CD4-positive, alpha-beta T cell (primary cell): ENCODE results near the gene GTSE1. TPM values are rescaled to one million over a fixed set of nuclear protein-coding genes. Genes with fewer than 3 reads are reported as not detected.

ENCODE experiments used
- ATAC-seq: fragments of 200-7000 bp; cut with Tn5 transposase; one replicate; pipeline ENCODE4 v1.10.0; 2022; ENCODE audit warnings: mild to moderate bottlenecking; ENCODE audit not compliant: poor library complexity
- CTCF ChIA-PET: fragments of 350-600 bp; sonication (Branson Sonifier 250); formaldehyde crosslinking; loops from one replicate; lab custom pipeline; 2021; ENCODE audit warnings: antibody characterized with exemption, inconsistent platforms; lab: Charles Lee
- POLR2A ChIA-PET: fragments of 350-600 bp; sonication (Branson Sonifier 250); formaldehyde crosslinking; loops from one replicate; lab custom pipeline; 2021; ENCODE audit warnings: antibody characterized with exemption, inconsistent platforms; lab: Charles Lee
- DNase-seq, 14 experiments: peaks; one replicate each; pipeline ENCODE4 v3.0.0-alpha.2; 2013 to 2020; ENCODE audit warnings: mixed read lengths in 2 of 14
- H3K27ac ChIP-seq, 2 donors: one replicate each; pipeline versions ENCODE4 v1.5.1 to v1.7.0; 2013; ENCODE audit warnings: low read length in 2 of 2, low read depth in 1 of 2, mild to moderate bottlenecking in 1 of 2
- H3K27me3 ChIP-seq, 2 experiments: 1 replicate in 1 of 2; 2 replicates in 1 of 2; pipeline versions ENCODE4 v1.6.1 to v1.7.0; 2013; ENCODE audit warnings: low read length in 2 of 2, control low read depth in 1 of 2, mild to moderate bottlenecking in 1 of 2, moderate library complexity in 1 of 2; ENCODE audit not compliant: insufficient read depth in 2 of 2, control insufficient read depth in 1 of 2
- H3K36me3 ChIP-seq: one replicate; pipeline ENCODE4 v1.6.1; 2013; ENCODE audit warnings: low read length, control low read depth; ENCODE audit not compliant: insufficient read depth
- H3K4me1 ChIP-seq: one replicate; pipeline ENCODE4 v1.6.1; 2013; ENCODE audit warnings: low read length, control low read depth; ENCODE audit not compliant: insufficient read depth
- H3K4me3 ChIP-seq: one replicate; pipeline ENCODE4 v1.5.1; 2013; ENCODE audit warnings: mild to moderate bottlenecking, low read length, moderate library complexity
- H3K9me3 ChIP-seq, 2 experiments: 1 replicate in 1 of 2; 2 replicates in 1 of 2; pipeline versions ENCODE4 v1.6.1 to v1.7.0; 2013; ENCODE audit warnings: low read length in 2 of 2, mild to moderate bottlenecking in 2 of 2, control low read depth in 1 of 2, moderate library complexity in 1 of 2; ENCODE audit not compliant: control insufficient read depth in 1 of 2, insufficient read depth in 1 of 2
- H3K27ac Mint-ChIP-seq: one replicate; pipeline ENCODE4 v1.8.0; 2020; ENCODE audit warnings: mixed read lengths
- H3K27me3 Mint-ChIP-seq: one replicate; pipeline ENCODE4 v1.8.0; 2021; ENCODE audit warnings: mixed read lengths
- H3K36me3 Mint-ChIP-seq: one replicate; pipeline ENCODE4 v1.8.0; 2021; ENCODE audit warnings: low read depth, mixed read lengths
- H3K4me1 Mint-ChIP-seq: one replicate; pipeline ENCODE4 v1.8.0; 2021; ENCODE audit warnings: low read depth, mixed read lengths
- H3K4me3 Mint-ChIP-seq: one replicate; pipeline ENCODE4 v1.8.0; 2020; ENCODE audit warnings: mild to moderate bottlenecking, mixed read lengths
- H3K9me3 Mint-ChIP-seq: one replicate; pipeline ENCODE4 v1.8.0; 2020; ENCODE audit warnings: mixed read lengths
- CTCF ChIP-seq: fragments of 200-600 bp; IDR thresholded peaks from one replicate; pipeline ENCODE4 v1.8.0; 2022; ENCODE audit warnings: antibody characterized with exemption, mild to moderate bottlenecking
- intact Hi-C, 2 experiments: fragments of 100-400 bp; cut with DNase I in 1 of 2; cut with micrococcal nuclease in 1 of 2; formaldehyde crosslinking; loops; one replicate each; pipeline versions ENCODE4 v1.15.1 to v1.9.0; 2023 to 2025; cut with DNase I, micrococcal nuclease
- total RNA-seq, 174 experiments: library from RNA in 2 of 174; stranded (reverse) in 2 of 174; gene quantifications; one replicate each; pipeline ENCODE4 v1.2.3 and lab custom pipeline; 2021 to 2026

The GTSE1 gene
- total RNA-seq, 2 experiments from 2014 or later = 0.14 to 0.89 TPM

GRCh38 chr22:46347646-46348045 lies 51.0 kb downstream of the GTSE1 start:
- no peak overlapping the region for H3K4me3 ChIP-seq
- Mint-ChIP-seq H3K4me1 (peaks cover 4% of the 10 kb centered on the region), H3K27me3 (no peaks in the 10 kb centered on the region), H3K27ac (no peak overlapping the region), H3K4me3 (no peak overlapping the region), H3K36me3 (peaks cover 95% of the 10 kb centered on the region), H3K9me3 (no peaks in the 10 kb centered on the region)
- H3K36me3 ChIP-seq = peaks cover 92% of the 10 kb centered on the region
- no peak overlapping the region for H3K27ac ChIP-seq
- no peaks in the 10 kb centered on the region for H3K27me3 ChIP-seq
- no peaks in the 10 kb centered on the region for H3K9me3 ChIP-seq
- intact Hi-C loops = no loop called here
- POLR2A ChIA-PET = no interaction called here
- no peaks in the 10 kb centered on the region for H3K4me1 ChIP-seq
- no peak for ATAC-seq
- no peak for TF ChIP-seq CTCF
- DNase-seq = no peak
- CTCF ChIA-PET = no interaction called here

- no peak for DNase-seq
- intact Hi-C loops = no loop called here
- no peaks in the 10 kb centered on the region for H3K9me3 ChIP-seq
- ChIA-PET POLR2A (no interaction called here), CTCF (no interaction called here)
- peaks cover 4% of the 10 kb centered on the region for H3K4me1 Mint-ChIP-seq
- no peaks in the 10 kb centered on the region for H3K27me3 ChIP-seq
- no peaks in the 10 kb centered on the region for H3K27me3 Mint-ChIP-seq
- H3K27ac ChIP-seq = no peak overlapping the region
- peaks cover 95% of the 10 kb centered on the region for H3K36me3 ChIP-seq
- H3K4me3 Mint-ChIP-seq = no peak overlapping the region
- H3K4me3 ChIP-seq = no peak overlapping the region
- no peak overlapping the region for H3K27ac Mint-ChIP-seq
- no peak for TF ChIP-seq CTCF
- H3K9me3 Mint-ChIP-seq = no peaks in the 10 kb centered on the region
- H3K4me1 ChIP-seq = no peaks in the 10 kb centered on the region
- ATAC-seq = no peak
- peaks cover 93% of the 10 kb centered on the region for H3K36me3 Mint-ChIP-seq
These were observed 51.5 kb downstream of the GTSE1 start for GRCh38 chr22:46348099-46348695.

GRCh38 chr22:46349238-46349637 lies 52.6 kb downstream of the GTSE1 start:
- ATAC-seq (no peak), DNase-seq (no peak)
- intact Hi-C loops = no loop called here
- Mint-ChIP-seq H3K4me3 (no peak overlapping the region), H3K27ac (no peak overlapping the region), H3K36me3 (peaks cover 93% of the 10 kb centered on the region), H3K27me3 (no peaks in the 10 kb centered on the region), H3K4me1 (peaks cover 1% of the 10 kb centered on the region), H3K9me3 (no peaks in the 10 kb centered on the region)
- H3K4me3 ChIP-seq = no peak overlapping the region
- POLR2A ChIA-PET = no interaction called here
- no peak overlapping the region for H3K27ac ChIP-seq
- TF ChIP-seq CTCF = no peak
- CTCF ChIA-PET = interaction anchor here (1.2 kb wide), 1 partner anchor 18 kb away, joined by 3 read pairs; no protein-coding TSS in a partner anchor
- H3K36me3 ChIP-seq = peaks cover 94% of the 10 kb centered on the region
- H3K9me3 ChIP-seq = no peaks in the 10 kb centered on the region
- H3K4me1 ChIP-seq = no peaks in the 10 kb centered on the region
- H3K27me3 ChIP-seq = no peaks in the 10 kb centered on the region
